Neural cell (in vitro differentiated cells): ENCODE measurements around the gene PHLPP1. TPM values are rescaled to one million over a fixed set of nuclear protein-coding genes. Genes with fewer than 3 reads are reported as not detected.

Source experiments
- H2AFZ ChIP-seq: fragments of 200-600, 300-800 bp; sonication (generic), shearing (Covaris generic); 2 replicates; pipeline ENCODE4 v1.6.0; 2014; ENCODE audit warnings: low read depth, mild to moderate bottlenecking, antibody characterized with exemption, low read length, moderate library complexity
- H3F3A ChIP-seq: fragments of 200-600 bp; shearing (Covaris generic); 2 replicates; pipeline ENCODE4 v1.6.1; 2016; ENCODE audit warnings: mild to moderate bottlenecking, moderate library complexity, mixed read lengths, antibody characterized with exemption, low read length; ENCODE audit not compliant: insufficient read depth, poor library complexity, severe bottlenecking
- H3K27ac ChIP-seq: fragments of 200-600, 300-800 bp; sonication (generic), shearing (Covaris generic); 2 replicates; pipeline ENCODE4 v1.5.1; 2014; ENCODE audit warnings: mild to moderate bottlenecking, low read length, moderate library complexity
- H3K27me3 ChIP-seq: fragments of 300-800, 200-600 bp; sonication (generic), shearing (Covaris generic); 2 replicates; pipeline ENCODE4 v1.6.0; 2014; ENCODE audit warnings: mild to moderate bottlenecking, low read depth, low read length, moderate library complexity; ENCODE audit not compliant: insufficient read depth
- H3K36me3 ChIP-seq: fragments of 300-800, 200-600 bp; sonication (generic), shearing (Covaris generic); 2 replicates; pipeline ENCODE4 v1.5.1; 2014; ENCODE audit warnings: mild to moderate bottlenecking, antibody characterized with exemption, low read length, moderate library complexity; ENCODE audit not compliant: insufficient read depth
- H3K4me2 ChIP-seq: fragments of 300-800, 200-600 bp; sonication (generic), shearing (Covaris generic); 2 replicates; pipeline ENCODE4 v1.6.0; 2014; ENCODE audit warnings: mild to moderate bottlenecking, low read length
- H3K4me3 ChIP-seq: fragments of 300-800, 200-600 bp; sonication (generic), shearing (Covaris generic); 2 replicates; pipeline ENCODE4 v1.5.1; 2014; ENCODE audit warnings: mild to moderate bottlenecking, low read length, moderate library complexity
- H3K79me2 ChIP-seq: fragments of 200-600 bp; shearing (Covaris generic); replicated peaks from 2 replicates; pipeline ENCODE4 v1.6.0; 2014; ENCODE audit warnings: mild to moderate bottlenecking, low read length, moderate library complexity; ENCODE audit not compliant: insufficient read depth
- H3K9ac ChIP-seq: fragments of 300-800, 200-600 bp; sonication (generic), shearing (Covaris generic); 2 replicates; pipeline ENCODE4 v1.6.1; 2016; ENCODE audit warnings: mild to moderate bottlenecking, low read length, mixed read lengths
- H3K9me2 ChIP-seq: fragments of 200-600 bp; shearing (Covaris generic); 2 replicates; pipeline ENCODE4 v1.6.1; 2016; ENCODE audit warnings: mild to moderate bottlenecking, low read length, mixed read lengths; ENCODE audit not compliant: insufficient read depth
- H3K9me3 ChIP-seq: fragments of 200-600, 300-800 bp; sonication (generic), shearing (Covaris generic); 2 replicates; pipeline ENCODE4 v1.6.1; 2016; ENCODE audit warnings: mild to moderate bottlenecking, mixed run types, low read length, moderate library complexity, mixed read lengths
- H4K20me1 ChIP-seq: fragments of 200-600 bp; shearing (Covaris generic); 2 replicates; pipeline ENCODE4 v1.6.1; 2016; ENCODE audit warnings: mild to moderate bottlenecking, mixed run types; ENCODE audit not compliant: insufficient read depth
- CTCF ChIP-seq: fragments of 450-650 bp; IDR thresholded peaks from 2 replicates; pipeline ENCODE4 v1.5.1; 2014; ENCODE audit warnings: antibody characterized with exemption, mild to moderate bottlenecking, moderate library complexity; ENCODE audit not compliant: poor library complexity, severe bottlenecking
- EP300 ChIP-seq: fragments of 450-650 bp; conservative IDR thresholded peaks from 2 replicates; pipeline ENCODE4 v1.6.1; 2014; ENCODE audit warnings: antibody characterized with exemption, mild to moderate bottlenecking, moderate library complexity; ENCODE audit not compliant: poor library complexity, severe bottlenecking
- EZH2 ChIP-seq: fragments of 200-600, 300-800 bp; shearing (Covaris generic), sonication (generic); IDR thresholded peaks from 2 replicates; pipeline ENCODE4 v1.6.1; 2014; ENCODE audit warnings: antibody characterized with exemption, low read length, borderline replicate concordance, mild to moderate bottlenecking; ENCODE audit not compliant: insufficient read depth, poor library complexity, severe bottlenecking
- MXI1 ChIP-seq: fragments of 450-650 bp; conservative IDR thresholded peaks from 2 replicates; pipeline ENCODE4 v1.6.1; 2014; ENCODE audit warnings: antibody characterized with exemption, mild to moderate bottlenecking; ENCODE audit not compliant: poor library complexity, severe bottlenecking
- POLR2AphosphoS5 ChIP-seq: IDR thresholded peaks from 2 replicates; pipeline ENCODE4 v1.6.1; 2012
- RAD21 ChIP-seq: fragments of 450-650 bp; conservative IDR thresholded peaks from 2 replicates; pipeline ENCODE4 v1.6.1; 2014; ENCODE audit warnings: antibody characterized with exemption, mild to moderate bottlenecking, moderate library complexity
- REST ChIP-seq: IDR thresholded peaks from 2 replicates; pipeline ENCODE4 v1.6.1; 2012; ENCODE audit warnings: borderline replicate concordance
- SMC3 ChIP-seq: fragments of 450-650 bp; conservative IDR thresholded peaks from 2 replicates; pipeline ENCODE4 v1.6.1; 2014; ENCODE audit warnings: antibody characterized with exemption, mild to moderate bottlenecking, moderate library complexity; ENCODE audit not compliant: poor library complexity
- TAF1 ChIP-seq: IDR thresholded peaks from 2 replicates; pipeline ENCODE4 v1.6.1; 2012; ENCODE audit warnings: low read depth
- polyA plus RNA-seq: library from polyadenylated mRNA; depleted of rRNA; stranded (reverse); fragments of >200 nt; gene quantifications from 2 replicates; pipeline ENCODE4 v1.2.3, GENCODE V29; 2014

The PHLPP1 gene
- polyA plus RNA-seq, 1 donor from 2014 or later, result 4.5 TPM

- TF ChIP-seq TAF1 (no peak), MXI1 (no peak), EP300 (no peak), CTCF (no peak)
- H3K9me3 ChIP-seq, result no peaks in the 10 kb centered on the region
- peaks cover 6% of the 10 kb centered on the region for H3K79me2 ChIP-seq
- no peak overlapping the region for H3K4me2 ChIP-seq
- H4K20me1 ChIP-seq, result no peaks in the 10 kb centered on the region
- no peak overlapping the region for H3K4me3 ChIP-seq
- H2AFZ ChIP-seq, result no peak overlapping the region
- H3K9ac ChIP-seq, result no peak overlapping the region
- H3K36me3 ChIP-seq, result no peaks in the 10 kb centered on the region
- H3K9me2 ChIP-seq, result no peaks in the 10 kb centered on the region
- no peak overlapping the region for H3K27ac ChIP-seq
- H3K27me3 ChIP-seq, result no peaks in the 10 kb centered on the region
- H3F3A ChIP-seq, result no peaks in the 10 kb centered on the region
Measured at GRCh38 chr18:62880673-62881364, 165.5 kb downstream of the PHLPP1 start.

- Histone ChIP-seq H3K9me3 (no peaks in the 10 kb centered on the region), H2AFZ (no peak overlapping the region), H3K27me3 (no peaks in the 10 kb centered on the region), H3K79me2 (peaks cover 6% of the 10 kb centered on the region), H3K36me3 (no peaks in the 10 kb centered on the region), H3F3A (no peaks in the 10 kb centered on the region), H3K9ac (no peak overlapping the region), H4K20me1 (no peaks in the 10 kb centered on the region), H3K27ac (no peak overlapping the region), H3K4me3 (no peak overlapping the region), H3K9me2 (no peaks in the 10 kb centered on the region), H3K4me2 (no peak overlapping the region)
- TF ChIP-seq CTCF (no peak), RAD21 (no peak), POLR2AphosphoS5 (no peak), SMC3 (no peak), TAF1 (no peak), EP300 (no peak), MXI1 (no peak), REST (no peak), EZH2 (no peak)
Measured at GRCh38 chr18:62881509-62882016, 166.2 kb downstream of the PHLPP1 start.
